ENCODE results near the gene PCNT. TPM values are rescaled to one million over a fixed set of nuclear protein-coding genes. Genes with fewer than 3 reads are reported as not detected.

The PCNT gene
- total and polyA plus RNA-seq, 10 of the 15 experiments (the other 5 are each of a cell fraction or from before 2014, with no cell fraction given): 2.9 to 39.6 (median 20.5) TPM

GRCh38 chr21:46363698-46364097 lies 39.7 kb downstream of the PCNT start (continued):
- no peak for TF ChIP-seq ZBTB40 (IDR thresholded peaks at IDR 0.05; ENCODE audit: borderline replicate concordance)

GRCh38 chr21:46366091-46366490 lies 42.1 kb downstream of the PCNT start:
- no peaks in the 10 kb centered on the region for H3K27me3 ChIP-seq (replicated peaks in 1 of 2; ENCODE audit: control insufficient read depth in 2 of 2, insufficient read depth in 2 of 2, low read length in 1 of 2)
- in situ Hi-C loops (cut with MboI): no loop called here
- FAIRE-seq (no peak), ATAC-seq (no peak), DNase-seq (ENCODE audit: low read depth, low spot score) (no peak)
- H3K4me1 ChIP-seq (ENCODE audit: control insufficient read depth, insufficient read depth, low read length): peaks cover 24% of the 10 kb centered on the region
- ChIA-PET CTCF (interaction anchor here (1.0 kb wide), 1 partner anchor 40 kb away, joined by 3 read pairs; a partner anchor contains a TSS), SMC1A (ENCODE audit: uncharacterized antibody, unreplicated experiment) (no interaction called here), RAD21 (ENCODE audit: unreplicated experiment) (no interaction called here), POLR2A (no interaction called here)
- H3K79me2 ChIP-seq (ENCODE audit: control insufficient read depth, insufficient read depth, low read length): peaks cover 14% of the 10 kb centered on the region
- TF ChIP-seq PRDM15 (CRISPR knock-in tag; IDR thresholded peaks at IDR 0.05) (no peak), JUNB (IDR thresholded peaks at IDR 0.05) (no peak), TCF3 (IDR thresholded peaks at IDR 0.05; ENCODE audit: borderline replicate concordance, insufficient read depth, low read depth, low read length) (no peak), ZBTB4 (CRISPR knock-in tag; IDR thresholded peaks at IDR 0.05) (no peak), BRCA1 (IDR thresholded peaks at IDR 0.05; ENCODE audit: low read depth, low read length) (no peak), ATF2 (IDR thresholded peaks at IDR 0.05; ENCODE audit: low read length) (no peak)
- BruUV-seq (replicated peaks): no TSS peak
- H4K20me1 ChIP-seq (ENCODE audit: control insufficient read depth, insufficient read depth): no peaks in the 10 kb centered on the region
- no peak overlapping the region for H3K9ac ChIP-seq (ENCODE audit: control insufficient read depth, insufficient read depth, low read length)
- no peak overlapping the region for H2AFZ ChIP-seq (ENCODE audit: control insufficient read depth, low read depth, low read length)
- H3K27ac ChIP-seq (ENCODE audit: control insufficient read depth, insufficient read depth): no peak overlapping the region
- H3K4me3 ChIP-seq: no peak overlapping the region
- WGBS (ENCODE audit: insufficient coverage, insufficient replicate concordance, low lambda C conversion rate, missing lambda C conversion rate): 98% methylated on average over 11 of the region's 11 CpGs
- intact Hi-C loops (cut with micrococcal nuclease; ENCODE audit: unreplicated experiment): no loop called here
- peaks cover 16 to 25% of the 10 kb centered on the region in 2 experiments for H3K36me3 ChIP-seq (ENCODE audit: control insufficient read depth in 2 of 2, insufficient read depth in 2 of 2, low read length in 1 of 2)
- no peak overlapping the region for H3K4me2 ChIP-seq (ENCODE audit: control insufficient read depth, insufficient read depth)
- no peaks in the 10 kb centered on the region for H3K9me3 ChIP-seq (replicated peaks; ENCODE audit: control insufficient read depth, insufficient read depth, low read length)
